IgD-negative memory B cell (primary cell): ENCODE data around the gene ZNF804A. TPM values are rescaled to one million over a fixed set of nuclear protein-coding genes. Genes with fewer than 3 reads are reported as not detected.

Experiments used
- H3K27ac Mint-ChIP-seq, 3 donors: one replicate each; pipeline ENCODE4 v1.8.0; 2020 to 2022; ENCODE audit warnings: mild to moderate bottlenecking in 3 of 3, mixed read lengths in 3 of 3, moderate library complexity in 1 of 3
- H3K27me3 Mint-ChIP-seq: one replicate; pipeline ENCODE4 v1.8.0; 2021; ENCODE audit warnings: mixed read lengths
- H3K36me3 Mint-ChIP-seq: one replicate; pipeline ENCODE4 v1.8.0; 2020; ENCODE audit warnings: mild to moderate bottlenecking, mixed read lengths
- H3K4me1 Mint-ChIP-seq, 3 donors: one replicate each; pipeline ENCODE4 v1.8.0; 2020 to 2022; ENCODE audit warnings: mixed read lengths in 3 of 3, mild to moderate bottlenecking in 1 of 3
- H3K4me3 Mint-ChIP-seq, 4 donors: one replicate each; pipeline ENCODE4 v1.8.0; 2020 to 2022; ENCODE audit warnings: mild to moderate bottlenecking in 4 of 4, mixed read lengths in 4 of 4, moderate library complexity in 3 of 4
- H3K9me3 Mint-ChIP-seq, 3 donors: one replicate each; pipeline ENCODE4 v1.8.0; 2020 to 2021; ENCODE audit warnings: mixed read lengths in 3 of 3, mild to moderate bottlenecking in 1 of 3
- polyA plus RNA-seq: library from polyadenylated mRNA; unstranded; fragments of 300-500 nt; fragmentation: Illumina TruSeq; gene quantifications from one replicate; pipeline ENCODE4 v1.2.3, GENCODE V29; 2021

Gene ZNF804A
- polyA plus RNA-seq, 1 donor from 2014 or later, result 4.5 TPM

DNA sequence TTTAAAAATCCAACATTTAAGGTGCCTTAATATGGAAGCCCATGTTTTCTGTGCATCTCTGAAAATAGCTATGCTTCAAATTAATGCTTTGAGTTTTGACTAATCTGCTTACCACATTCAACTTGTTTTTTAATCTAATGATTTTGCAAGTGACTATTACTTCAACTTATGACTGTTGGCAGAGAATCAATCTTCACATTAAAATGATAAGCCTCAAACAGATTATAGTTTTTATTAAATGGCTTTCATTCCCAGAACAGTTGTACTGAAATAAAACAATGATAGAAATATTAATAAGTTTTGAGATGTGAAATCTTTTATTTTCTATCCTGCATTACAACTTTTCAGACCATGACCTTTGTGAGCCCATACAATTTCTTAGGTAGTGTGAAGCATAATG is 347.5 kb downstream of the ZNF804A start:
- H3K9me3 Mint-ChIP-seq, result no peaks in the 10 kb centered on the region
- no peaks in the 10 kb centered on the region for H3K36me3 Mint-ChIP-seq
- no peak overlapping the region for H3K27ac Mint-ChIP-seq
- no peak overlapping the region for H3K4me3 Mint-ChIP-seq
- H3K4me1 Mint-ChIP-seq, result no peaks in the 10 kb centered on the region
- H3K27me3 Mint-ChIP-seq, result no peaks in the 10 kb centered on the region

DNA sequence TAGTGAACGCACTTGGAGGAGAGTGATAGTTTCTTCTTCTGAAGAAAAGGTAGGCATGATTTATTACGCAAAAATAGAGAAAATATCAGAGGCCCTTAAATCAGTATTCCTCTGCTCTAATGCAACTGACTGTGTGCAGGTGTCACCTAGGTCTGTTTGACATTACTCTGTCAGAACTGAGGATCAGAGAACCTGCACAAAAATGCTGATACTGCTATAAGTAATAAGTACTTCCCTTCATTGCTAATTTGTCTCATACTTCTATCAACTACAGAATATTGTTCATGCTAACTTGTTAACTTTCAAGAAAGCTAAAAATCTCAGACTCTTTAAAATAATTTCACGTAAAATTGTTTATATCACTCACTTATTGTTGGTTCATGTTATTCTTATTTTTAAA is 358.5 kb downstream of the ZNF804A start:
- H3K27ac Mint-ChIP-seq, result no peak overlapping the region
- no peak overlapping the region for H3K4me3 Mint-ChIP-seq
- H3K36me3 Mint-ChIP-seq, result no peaks in the 10 kb centered on the region
- no peaks in the 10 kb centered on the region for H3K4me1 Mint-ChIP-seq
- no peaks in the 10 kb centered on the region for H3K27me3 Mint-ChIP-seq
- no peaks in the 10 kb centered on the region for H3K9me3 Mint-ChIP-seq

DNA sequence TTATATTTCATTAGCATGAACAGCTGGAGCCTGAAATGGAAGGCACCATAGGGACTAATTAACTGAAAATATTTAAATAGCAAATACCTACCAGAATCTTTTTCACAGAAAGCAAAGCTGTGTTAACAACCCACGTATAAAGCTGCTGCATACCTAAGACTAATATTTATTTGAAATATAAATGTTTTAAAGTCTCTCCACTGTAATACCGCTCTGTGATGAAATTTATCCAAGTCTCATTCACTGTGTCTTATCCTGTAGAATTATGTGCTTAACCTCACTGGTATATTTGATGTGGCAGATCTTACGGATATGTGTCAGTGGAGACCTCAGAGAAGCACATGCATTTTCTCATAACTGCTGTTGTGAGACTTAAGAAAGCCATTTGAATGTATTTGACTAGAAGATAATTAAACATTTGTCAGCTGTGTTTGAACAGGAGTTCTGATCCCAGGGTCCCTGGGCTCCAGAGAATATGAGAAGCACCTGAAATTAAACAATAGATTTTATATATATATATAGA is 373.3 kb downstream of the ZNF804A start:
- no peaks in the 10 kb centered on the region for H3K4me1 Mint-ChIP-seq
- no peaks in the 10 kb centered on the region for H3K36me3 Mint-ChIP-seq
- no peak overlapping the region for H3K27ac Mint-ChIP-seq
- peaks cover 0 to 2% (median 2%) of the 10 kb centered on the region in 3 donors for H3K9me3 Mint-ChIP-seq
- H3K4me3 Mint-ChIP-seq, result no peak overlapping the region
- H3K27me3 Mint-ChIP-seq, result no peaks in the 10 kb centered on the region
